ENCODE results near the gene CCDC167.

Gene CCDC167

GRCh38 chr6:37492991-37493660, 6.6 kb downstream of the CCDC167 start:
- TF ChIP-seq GATA2 (IDR thresholded peaks at IDR 0.05; ENCODE audit: low read depth, low read length) (no peak), GATA3 (IDR thresholded peaks at IDR 0.05; ENCODE audit: low read depth, low read length) (no peak)

DNA sequence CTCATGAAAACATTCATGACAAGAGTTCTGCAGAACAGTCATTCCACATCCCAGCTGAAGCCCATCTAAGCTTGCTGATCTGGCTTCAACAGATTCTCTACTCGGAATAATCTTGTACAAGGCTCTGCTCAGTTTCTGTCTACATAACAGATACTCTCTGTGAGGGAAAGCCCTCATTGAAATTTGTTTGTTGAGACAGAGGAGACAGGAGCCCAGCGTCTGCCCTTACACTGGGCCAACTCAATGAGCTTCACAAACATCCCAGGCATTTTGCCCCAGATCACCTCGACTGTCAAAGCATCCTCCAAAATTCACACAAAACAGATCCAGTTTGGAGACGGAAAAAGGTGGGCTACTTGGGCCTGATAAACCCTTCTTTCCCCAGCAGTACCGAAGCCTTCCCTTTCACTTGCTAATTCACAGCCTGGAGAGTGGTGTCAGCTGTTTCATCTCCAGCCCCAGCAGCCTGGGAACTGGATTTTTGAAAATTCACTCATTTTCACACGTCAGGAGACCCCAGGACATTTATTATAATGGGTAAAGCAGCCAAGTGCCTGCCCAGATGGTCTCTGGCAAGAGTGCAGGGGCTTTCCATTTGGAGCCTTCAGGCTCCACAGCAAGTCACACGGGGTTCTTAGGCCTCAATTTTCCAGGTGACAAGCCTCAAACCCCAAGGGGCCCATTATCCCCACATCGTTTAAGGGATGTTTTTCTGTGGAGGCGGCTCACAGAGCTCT, 7.3 kb downstream of the CCDC167 start:
- TF ChIP-seq GATA2 (IDR thresholded peaks at IDR 0.05; ENCODE audit: low read depth, low read length): no peak
- no peak for TF ChIP-seq GATA3 (IDR thresholded peaks at IDR 0.05; ENCODE audit: low read depth, low read length)

DNA sequence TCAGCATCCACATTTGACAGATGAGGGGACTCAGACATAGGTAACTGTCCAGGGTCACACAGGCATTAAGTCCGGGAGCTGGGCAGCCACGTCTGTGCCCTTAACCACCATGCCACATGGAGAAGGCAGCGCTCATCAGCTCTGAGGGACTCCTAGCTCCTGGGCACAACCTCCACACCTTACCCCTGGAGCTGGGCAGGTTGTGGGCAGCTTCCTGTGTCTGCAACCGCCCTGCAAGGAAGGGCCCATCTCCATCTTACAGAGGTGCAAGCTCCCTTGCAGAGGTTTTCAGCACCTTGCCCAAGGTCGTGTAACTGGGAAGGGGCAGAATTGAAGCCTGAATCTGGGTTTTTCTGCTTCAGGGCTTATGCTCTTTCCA, 7.9 kb downstream of the CCDC167 start:
- TF ChIP-seq GATA3 (IDR thresholded peaks at IDR 0.05; ENCODE audit: low read depth, low read length) (no peak), GATA2 (IDR thresholded peaks at IDR 0.05; ENCODE audit: low read depth, low read length) (no peak)

DNA sequence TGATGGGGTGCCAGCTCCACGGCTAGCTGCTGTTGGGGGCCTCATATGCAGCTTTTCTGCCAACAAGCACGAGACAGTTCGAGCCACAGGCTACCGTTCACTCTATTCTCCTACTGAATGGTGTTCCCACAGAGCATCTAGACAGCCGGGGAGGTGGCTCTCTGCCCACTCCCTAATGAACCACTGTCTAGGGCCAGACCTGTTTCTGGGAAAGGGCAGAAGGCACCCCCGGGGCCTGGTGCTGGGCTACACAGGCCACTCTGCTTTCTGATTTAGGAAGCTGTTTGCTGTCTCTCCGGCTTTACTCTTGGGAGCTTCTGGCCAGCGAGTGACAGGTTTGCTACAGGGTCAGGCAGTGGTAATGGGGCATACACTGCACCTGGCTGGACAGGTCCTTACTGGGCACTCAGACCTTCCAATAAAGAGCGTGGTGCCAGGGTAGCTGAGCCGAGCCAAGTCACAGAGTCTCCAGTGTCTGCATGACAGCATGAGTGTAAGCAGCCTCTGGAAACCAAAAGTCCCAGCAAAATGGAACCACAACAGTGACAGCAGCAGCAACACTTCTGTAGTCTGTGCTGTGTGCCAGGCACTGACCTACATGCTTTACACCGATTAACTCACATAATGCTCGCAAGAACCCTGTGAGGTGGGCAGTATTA, 8.4 kb downstream of the CCDC167 start:
- TF ChIP-seq GATA2 (IDR thresholded peaks at IDR 0.05; ENCODE audit: low read depth, low read length) (no peak), GATA3 (IDR thresholded peaks at IDR 0.05; ENCODE audit: low read depth, low read length) (no peak)

GRCh38 chr6:37490536-37491170, 9.0 kb downstream of the CCDC167 start:
- no peak for TF ChIP-seq GATA2 (IDR thresholded peaks at IDR 0.05; ENCODE audit: low read depth, low read length)
- no peak for TF ChIP-seq GATA3 (IDR thresholded peaks at IDR 0.05; ENCODE audit: low read depth, low read length)

DNA sequence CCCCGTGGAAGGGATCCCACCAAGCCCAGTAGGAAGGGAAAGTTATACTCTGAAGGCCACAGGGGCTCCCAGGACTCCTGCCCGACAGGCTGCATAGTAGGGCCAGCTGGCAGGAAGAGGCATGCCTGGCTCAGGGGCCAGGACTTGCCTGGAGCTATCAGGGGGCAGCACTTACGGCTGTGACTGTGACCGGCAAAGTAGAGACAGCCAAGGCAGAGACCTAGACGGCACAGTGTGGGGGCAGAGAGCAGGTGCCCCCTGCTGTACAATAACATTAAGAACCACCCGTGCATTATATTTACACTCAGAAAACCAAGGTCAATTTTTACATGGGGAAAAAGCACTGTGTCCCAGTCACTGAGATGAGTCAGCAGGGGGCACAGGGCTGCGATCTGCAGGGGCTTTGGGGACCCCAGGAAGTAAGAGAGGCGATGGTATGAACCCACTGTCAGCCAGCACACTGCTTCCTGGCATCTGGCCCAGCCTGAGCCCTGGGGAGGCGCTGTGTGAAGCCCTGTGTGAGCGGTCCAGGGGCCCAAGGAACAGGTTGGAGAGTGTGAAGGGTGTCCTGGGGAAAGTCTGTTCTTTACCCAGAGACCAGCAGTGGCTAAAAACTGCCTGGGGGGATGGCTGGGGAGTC, 9.9 kb downstream of the CCDC167 start:
- TF ChIP-seq GATA2 (IDR thresholded peaks at IDR 0.05; ENCODE audit: low read depth, low read length) (no peak), GATA3 (IDR thresholded peaks at IDR 0.05; ENCODE audit: low read depth, low read length) (no peak)

- TF ChIP-seq GATA3 (IDR thresholded peaks at IDR 0.05; ENCODE audit: low read depth, low read length): no peak
- TF ChIP-seq GATA2 (IDR thresholded peaks at IDR 0.05; ENCODE audit: low read depth, low read length): no peak
Observed at GRCh38 chr6:37488476-37488875, 11.2 kb downstream of the CCDC167 start.

- TF ChIP-seq GATA3 (IDR thresholded peaks at IDR 0.05; ENCODE audit: low read depth, low read length) (no peak), GATA2 (IDR thresholded peaks at IDR 0.05; ENCODE audit: low read depth, low read length) (no peak)
Observed at GRCh38 chr6:37487591-37488380, 11.9 kb downstream of the CCDC167 start.

DNA sequence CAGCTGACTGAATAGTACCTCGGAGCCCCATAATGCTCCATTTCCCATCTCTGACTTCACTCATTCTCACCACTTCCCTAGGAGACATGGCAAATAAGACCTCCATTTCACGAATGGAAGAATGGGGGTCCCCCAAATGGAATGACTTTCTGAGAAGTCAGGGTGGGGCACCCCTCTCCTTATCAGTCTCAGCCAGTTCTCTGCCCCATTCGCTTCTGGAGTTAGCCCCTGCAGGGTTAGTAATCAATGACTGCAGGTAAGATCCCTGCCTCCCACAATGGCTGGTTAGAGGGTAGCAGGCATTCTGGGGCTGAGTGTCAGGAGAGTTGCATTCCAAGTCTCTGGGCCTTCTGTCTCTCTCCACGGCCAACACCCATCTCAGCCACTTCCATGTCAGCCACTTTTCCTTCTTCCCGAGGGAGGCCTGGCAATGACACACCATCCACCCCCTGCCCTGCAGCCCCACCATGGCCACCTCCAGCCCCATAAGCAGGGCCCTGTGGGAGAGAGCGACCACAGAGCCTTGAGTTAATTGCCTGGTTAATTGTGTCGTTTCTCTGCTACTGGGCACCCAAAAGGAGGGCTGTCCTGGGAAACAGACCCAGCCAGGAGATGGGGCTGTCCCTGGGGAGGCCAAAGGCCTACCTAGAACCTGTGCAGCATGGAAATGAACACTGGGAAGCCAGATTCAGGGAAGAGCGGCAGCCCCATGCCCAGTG, 13.4 kb downstream of the CCDC167 start:
- TF ChIP-seq GATA3 (IDR thresholded peaks at IDR 0.05; ENCODE audit: low read depth, low read length): no peak
- TF ChIP-seq GATA2 (IDR thresholded peaks at IDR 0.05; ENCODE audit: low read depth, low read length): no peak

- no peak for TF ChIP-seq GATA3 (IDR thresholded peaks at IDR 0.05; ENCODE audit: low read depth, low read length)
- no peak for TF ChIP-seq GATA2 (IDR thresholded peaks at IDR 0.05; ENCODE audit: low read depth, low read length)
Observed at GRCh38 chr6:37485291-37485702, 14.4 kb downstream of the CCDC167 start.

DNA sequence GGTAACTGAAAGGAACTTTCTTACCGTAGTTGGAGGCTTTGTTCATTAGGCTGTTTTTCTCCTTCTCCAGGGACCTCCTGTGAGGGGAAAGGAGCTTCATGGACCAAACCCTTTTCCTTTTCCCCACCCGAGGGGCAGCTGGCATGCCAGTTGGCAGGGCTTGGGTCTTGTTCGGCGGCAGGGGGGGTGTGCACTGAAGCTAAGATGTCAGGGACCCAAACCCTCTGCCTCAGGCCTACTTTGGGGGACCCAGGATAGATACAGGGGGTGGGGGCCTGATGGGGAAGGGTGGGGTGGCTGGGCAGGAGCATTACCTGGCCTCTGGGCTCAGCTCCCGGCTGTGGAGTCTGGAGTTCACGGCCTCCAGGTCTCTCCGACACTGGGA, 14.9 kb downstream of the CCDC167 start:
- TF ChIP-seq GATA2 (IDR thresholded peaks at IDR 0.05; ENCODE audit: low read depth, low read length): no peak

GRCh38 chr6:37483917-37484785, 15.5 kb downstream of the CCDC167 start:
- no peak for TF ChIP-seq GATA3 (IDR thresholded peaks at IDR 0.05; ENCODE audit: low read depth, low read length)
- no peak for TF ChIP-seq GATA2 (IDR thresholded peaks at IDR 0.05; ENCODE audit: low read depth, low read length)
